Left ventricle myocardium inferior (tissue), 1 donor: ENCODE measurements around the gene REPS1. TPM values are rescaled to one million over a fixed set of nuclear protein-coding genes. Genes with fewer than 3 reads are reported as not detected.
"Not testable (repeated sequence)": the region's sequence is repeated elsewhere in the genome, so short reads cannot be mapped to it uniquely, and the experiment has no call there.

Source experiments
- DNase-seq: peaks from one replicate; pipeline ENCODE4 v3.0.0-alpha.2; 2020
- H3K27ac ChIP-seq: fragments of 200-600 bp; replicated peaks from 2 replicates; pipeline ENCODE4 v1.8.0; 2021
- H3K27me3 ChIP-seq: fragments of 200-600 bp; 2 replicates; pipeline ENCODE4 v1.8.0; 2021; ENCODE audit warnings: low read depth
- H3K36me3 ChIP-seq: fragments of 200-600 bp; 2 replicates; pipeline ENCODE4 v1.8.0; 2021
- H3K4me1 ChIP-seq: fragments of 200-600 bp; 2 replicates; pipeline ENCODE4 v1.8.0; 2021
- H3K4me3 ChIP-seq: fragments of 200-600 bp; 2 replicates; pipeline ENCODE4 v1.8.0; 2021; ENCODE audit warnings: mild to moderate bottlenecking, moderate library complexity
- H3K9me3 ChIP-seq: fragments of 200-600 bp; replicated peaks from 2 replicates; pipeline ENCODE4 v1.8.0; 2021
- CTCF ChIP-seq: fragments of 200-600 bp; IDR thresholded peaks from 2 replicates; pipeline ENCODE4 v1.8.0; 2021; ENCODE audit warnings: antibody characterized with exemption, mild to moderate bottlenecking, borderline replicate concordance
- intact Hi-C: fragments of 100-400 bp; cut with micrococcal nuclease; formaldehyde crosslinking; loops from one replicate; pipeline ENCODE4 v1.11.0; 2022
- total RNA-seq: library from RNA; stranded (reverse); fragmentation: NEBNext Ultra II Directional; extraction: Animal tissue kit (Norgen Biotek cat#: 25700); gene quantifications from one replicate; pipeline ENCODE4 v1.2.1, GENCODE V29; 2021
- donor health status: DM: no; HTN: yes; CAD: no; lungs with severe emphysema.

REPS1 gene
- total RNA-seq, 1 donor from 2014 or later, result 30.6 TPM

GRCh38 chr6:138945354-138945753, 42.7 kb downstream of the REPS1 start:
- peaks cover 44% of the 10 kb centered on the region for H3K36me3 ChIP-seq
- no peaks in the 10 kb centered on the region for H3K9me3 ChIP-seq
- no peak overlapping the region for H3K27ac ChIP-seq
- no peak for TF ChIP-seq CTCF
- H3K4me3 ChIP-seq, result no peak overlapping the region
- no peak for DNase-seq
- intact Hi-C loops, result no loop called here
- no peaks in the 10 kb centered on the region for H3K27me3 ChIP-seq
- peaks cover 35% of the 10 kb centered on the region for H3K4me1 ChIP-seq

GRCh38 chr6:138944412-138944811, 43.6 kb downstream of the REPS1 start:
- Histone ChIP-seq H3K36me3 (peaks cover 44% of the 10 kb centered on the region), H3K9me3 (no peaks in the 10 kb centered on the region), H3K27ac (no peak overlapping the region), H3K27me3 (no peaks in the 10 kb centered on the region), H3K4me3 (no peak overlapping the region), H3K4me1 (peaks cover 29% of the 10 kb centered on the region)
- DNase-seq, result no peak
- TF ChIP-seq CTCF, result no peak
- intact Hi-C loops, result no loop called here

- Histone ChIP-seq H3K9me3 (no peaks in the 10 kb centered on the region), H3K36me3 (peaks cover 44% of the 10 kb centered on the region), H3K4me1 (peaks cover 28% of the 10 kb centered on the region), H3K27me3 (no peaks in the 10 kb centered on the region), H3K4me3 (no peak overlapping the region), H3K27ac (no peak overlapping the region)
- intact Hi-C loops, result no loop called here
- no peak for TF ChIP-seq CTCF
- no peak for DNase-seq
Measured at GRCh38 chr6:138943089-138943625, 44.9 kb downstream of the REPS1 start.

GRCh38 chr6:138936873-138937272, 51.2 kb downstream of the REPS1 start:
- H3K4me3 ChIP-seq, H3K27ac ChIP-seq, DNase-seq, H3K9me3 ChIP-seq, H3K27me3 ChIP-seq, intact Hi-C loops: not testable (repeated sequence)
- peaks cover 28% of the 10 kb centered on the region for H3K36me3 ChIP-seq
- H3K4me1 ChIP-seq, result peaks cover 13% of the 10 kb centered on the region

GRCh38 chr6:138931660-138932059, 56.4 kb downstream of the REPS1 start:
- H3K36me3 ChIP-seq, result peaks cover 33% of the 10 kb centered on the region
- H3K27ac ChIP-seq, result no peak overlapping the region
- no peak for DNase-seq
- TF ChIP-seq CTCF, result no peak
- H3K9me3 ChIP-seq, result no peaks in the 10 kb centered on the region
- H3K4me1 ChIP-seq, result no peaks in the 10 kb centered on the region
- intact Hi-C loops, result no loop called here
- H3K27me3 ChIP-seq, result no peaks in the 10 kb centered on the region
- no peak overlapping the region for H3K4me3 ChIP-seq

- no peaks in the 10 kb centered on the region for H3K4me1 ChIP-seq
- no peak overlapping the region for H3K4me3 ChIP-seq
- H3K9me3 ChIP-seq, result no peaks in the 10 kb centered on the region
- DNase-seq, result no peak
- TF ChIP-seq CTCF, result no peak
- intact Hi-C loops, result no loop called here
- H3K36me3 ChIP-seq, result peaks cover 29% of the 10 kb centered on the region
- no peaks in the 10 kb centered on the region for H3K27me3 ChIP-seq
- no peak overlapping the region for H3K27ac ChIP-seq
Measured at GRCh38 chr6:138926579-138926978, 61.5 kb downstream of the REPS1 start.
